ENCODE results near the gene IFI16.
"Not testable (repeated sequence)": the region's sequence is repeated elsewhere in the genome, so short reads cannot be mapped to it uniquely, and the experiment has no call there.

Gene IFI16

GRCh38 chr1:159030311-159030710 lies 20.6 kb downstream of the IFI16 start:
- H3K4me3 ChIP-seq (replicated peaks; ENCODE audit: low read depth, low read length): no peak overlapping the region
- H3K27me3 ChIP-seq (replicated peaks; ENCODE audit: control insufficient read depth, insufficient read depth, low read length): no peaks in the 10 kb centered on the region
- no peak for TF ChIP-seq CTCF (IDR thresholded peaks at IDR 0.05; ENCODE audit: insufficient read depth, low read length, poor library complexity, severe bottlenecking)
- DNase-seq (ENCODE audit: extremely low read depth, insufficient read length): no peak
- H3K36me3 ChIP-seq (ENCODE audit: control insufficient read depth, insufficient read depth, low read length): peaks cover 23% of the 10 kb centered on the region

GRCh38 chr1:159030877-159031447 lies 21.3 kb downstream of the IFI16 start:
- no peak for TF ChIP-seq CTCF (IDR thresholded peaks at IDR 0.05; ENCODE audit: insufficient read depth, low read length, poor library complexity, severe bottlenecking)
- DNase-seq (ENCODE audit: extremely low read depth, insufficient read length): no peak
- H3K27me3 ChIP-seq (replicated peaks; ENCODE audit: control insufficient read depth, insufficient read depth, low read length): no peaks in the 10 kb centered on the region
- H3K4me3 ChIP-seq (replicated peaks; ENCODE audit: low read depth, low read length): no peak overlapping the region
- peaks cover 25% of the 10 kb centered on the region for H3K36me3 ChIP-seq (ENCODE audit: control insufficient read depth, insufficient read depth, low read length)

GRCh38 chr1:159040206-159040605 lies 30.5 kb downstream of the IFI16 start:
- no peaks in the 10 kb centered on the region for H3K27me3 ChIP-seq (replicated peaks; ENCODE audit: control insufficient read depth, insufficient read depth, low read length)
- TF ChIP-seq CTCF (IDR thresholded peaks at IDR 0.05; ENCODE audit: insufficient read depth, low read length, poor library complexity, severe bottlenecking): no peak
- no peak for DNase-seq (ENCODE audit: extremely low read depth, insufficient read length)
- peaks cover 18% of the 10 kb centered on the region for H3K36me3 ChIP-seq (ENCODE audit: control insufficient read depth, insufficient read depth, low read length)
- H3K4me3 ChIP-seq (replicated peaks; ENCODE audit: low read depth, low read length): no peak overlapping the region

- Histone ChIP-seq H3K27me3 (replicated peaks; ENCODE audit: control insufficient read depth, insufficient read depth, low read length) (no peaks in the 10 kb centered on the region), H3K4me3 (replicated peaks; ENCODE audit: low read depth, low read length) (no peak overlapping the region), H3K36me3 (ENCODE audit: control insufficient read depth, insufficient read depth, low read length) (peaks cover 15% of the 10 kb centered on the region)
- DNase-seq (ENCODE audit: extremely low read depth, insufficient read length): no peak
- no peak for TF ChIP-seq CTCF (IDR thresholded peaks at IDR 0.05; ENCODE audit: insufficient read depth, low read length, poor library complexity, severe bottlenecking)
Observed at GRCh38 chr1:159040893-159041724, 31.4 kb downstream of the IFI16 start.

GRCh38 chr1:159046486-159046885 lies 36.8 kb downstream of the IFI16 start:
- not testable (repeated sequence) for H3K27me3 ChIP-seq (replicated peaks; ENCODE audit: control insufficient read depth, insufficient read depth, low read length); H3K4me3 ChIP-seq (replicated peaks; ENCODE audit: low read depth, low read length); DNase-seq (ENCODE audit: extremely low read depth, insufficient read length); H3K36me3 ChIP-seq (ENCODE audit: control insufficient read depth, insufficient read depth, low read length)

- Histone ChIP-seq H3K36me3 (ENCODE audit: control insufficient read depth, insufficient read depth, low read length) (peaks cover 23% of the 10 kb centered on the region), H3K4me3 (replicated peaks; ENCODE audit: low read depth, low read length) (no peak overlapping the region), H3K27me3 (replicated peaks; ENCODE audit: control insufficient read depth, insufficient read depth, low read length) (no peaks in the 10 kb centered on the region)
- no peak for DNase-seq (ENCODE audit: extremely low read depth, insufficient read length)
- TF ChIP-seq CTCF (IDR thresholded peaks at IDR 0.05; ENCODE audit: insufficient read depth, low read length, poor library complexity, severe bottlenecking): no peak
Observed at GRCh38 chr1:159051436-159051835, 41.7 kb downstream of the IFI16 start.

Data from GM06990 (cell line).